Aorta (tissue), 5 donors: ENCODE data around the gene AGTR1. TPM values are rescaled to one million over a fixed set of nuclear protein-coding genes. Genes with fewer than 3 reads are reported as not detected.
"Not testable (repeated sequence)": the region's sequence is repeated elsewhere in the genome, so short reads cannot be mapped to it uniquely, and the experiment has no call there.

Experiments used
- ATAC-seq: fragments of 200-7000 bp; cut with Tn5 transposase; one replicate; pipeline ENCODE4 v1.9.1; 2022; ENCODE audit warnings: moderate library complexity; ENCODE audit not compliant: low FRiP score
- DNase-seq, 2 donors: peaks; one replicate each; pipeline ENCODE4 v3.0.0-alpha.2; 2020
- H3K27ac ChIP-seq, 2 donors: one replicate each; pipeline ENCODE4 v1.5.1; 2013; ENCODE audit warnings: low read length in 2 of 2, mild to moderate bottlenecking in 2 of 2, moderate library complexity in 2 of 2, control low read depth in 1 of 2, inconsistent platforms in 1 of 2, low read depth in 1 of 2
- H3K27me3 ChIP-seq, 2 donors: one replicate each; pipeline ENCODE4 v1.6.1; 2013; ENCODE audit warnings: control low read depth in 1 of 2, low read length in 1 of 2, mild to moderate bottlenecking in 1 of 2, moderate library complexity in 1 of 2; ENCODE audit not compliant: insufficient read depth in 2 of 2, control insufficient read depth in 1 of 2
- H3K36me3 ChIP-seq, 2 donors: one replicate each; pipeline ENCODE4 v1.6.1; 2013; ENCODE audit warnings: control low read depth in 1 of 2, low read length in 1 of 2, mild to moderate bottlenecking in 1 of 2; ENCODE audit not compliant: insufficient read depth in 2 of 2, control insufficient read depth in 1 of 2
- H3K4me1 ChIP-seq, 2 donors: one replicate each; pipeline ENCODE4 v1.6.1; 2013; ENCODE audit warnings: low read length in 2 of 2, control low read depth in 1 of 2, mild to moderate bottlenecking in 1 of 2, moderate library complexity in 1 of 2; ENCODE audit not compliant: insufficient read depth in 2 of 2, control insufficient read depth in 1 of 2
- H3K4me3 ChIP-seq, 2 donors: one replicate each; pipeline ENCODE4 v1.5.1; 2013; ENCODE audit warnings: low read length in 2 of 2, control low read depth in 1 of 2, mild to moderate bottlenecking in 1 of 2
- H3K9me3 ChIP-seq: one replicate; pipeline ENCODE4 v1.6.1; 2013; ENCODE audit warnings: mild to moderate bottlenecking, low read length; ENCODE audit not compliant: control insufficient read depth
- WGBS, 2 donors: extraction: QIAGEN DNeasy Blood & Tissue Kit; methylation state at CpG; one replicate each; pipeline ENCODE4 v1.1.7; 2013; 5-methylcytosine and 5-hydroxymethylcytosine counted together
- intact Hi-C, 2 donors: fragments of 100-400 bp; cut with DNase I; formaldehyde crosslinking; loops; one replicate each; pipeline versions ENCODE4 v1.14.2 to v1.15.0; 2022
- polyA plus RNA-seq, 2 donors: library from polyadenylated mRNA; stranded (reverse); fragments of 200-250 nt; gene quantifications; one replicate each; pipeline ENCODE4 v1.2.3, GENCODE V29; 2013
- total RNA-seq, 2 donors: library from RNA; stranded (reverse); fragmentation: NEBNext Ultra II Directional; extraction: Animal tissue kit (Norgen Biotek cat#: 25700); gene quantifications; one replicate each; pipeline ENCODE4 v1.2.1, GENCODE V29; 2021
- donor health status: healthy with polysubstance abuse.
- donor health status: Bipolar disorder and iron deficiency.
- donor health status: DM: no; HTN: no; CAD: no.
- donor health status: DM: no; HTN: no; CAD: no.
- donor health status: DM: yes; HTN: yes; CAD: no.

Gene AGTR1
- total and polyA plus RNA-seq, 4 donors: 0.38 to 8.5 (median 2.7) TPM

- DNase-seq, H3K9me3 ChIP-seq, H3K27ac ChIP-seq, H3K27me3 ChIP-seq, H3K4me1 ChIP-seq, ATAC-seq, H3K36me3 ChIP-seq, H3K4me3 ChIP-seq, intact Hi-C loops: not testable (repeated sequence)
- 91% methylated on average over 9 of the region's 9 CpGs for WGBS, 2 donors
These were observed 88.5 kb downstream of the AGTR1 start for GRCh38 chr3:148786159-148786558.

GRCh38 chr3:148789146-148789545, 91.4 kb downstream of the AGTR1 start:
- intact Hi-C loops: no loop called here
- Histone ChIP-seq H3K27ac (no peak overlapping the region), H3K27me3 (no peaks in the 10 kb centered on the region), H3K9me3 (peaks cover 1% of the 10 kb centered on the region), H3K36me3 (no peaks in the 10 kb centered on the region), H3K4me3 (no peak overlapping the region), H3K4me1 (no peaks in the 10 kb centered on the region)
- ATAC-seq: peak; percentile 29
- 15 to 22% methylated on average over 6 of the region's 6 CpGs for WGBS, 2 donors
- DNase-seq: no peak

- no peak overlapping the region for H3K4me3 ChIP-seq
These were observed 92.2 kb downstream of the AGTR1 start for GRCh38 chr3:148789906-148790305.

GRCh38 chr3:148790370-148790769, 92.7 kb downstream of the AGTR1 start:
- 91% methylated on average over 2 of the region's 2 CpGs for WGBS, 2 donors
- H3K4me1 ChIP-seq: no peaks in the 10 kb centered on the region
- no peak overlapping the region for H3K4me3 ChIP-seq
- ATAC-seq (peak; percentile 45), DNase-seq (no peak)
- H3K9me3 ChIP-seq: peaks cover 1% of the 10 kb centered on the region
- intact Hi-C loops: no loop called here
- no peaks in the 10 kb centered on the region for H3K36me3 ChIP-seq
- no peak overlapping the region for H3K27ac ChIP-seq
- no peaks in the 10 kb centered on the region for H3K27me3 ChIP-seq

More at GRCh38 chr3:148789906-148790305, 92.2 kb downstream of the AGTR1 start:
- Histone ChIP-seq H3K9me3 (peaks cover 1% of the 10 kb centered on the region), H3K27ac (no peak overlapping the region), H3K4me1 (no peaks in the 10 kb centered on the region), H3K36me3 (no peaks in the 10 kb centered on the region), H3K27me3 (no peaks in the 10 kb centered on the region)
- no peak for ATAC-seq
- 80 to 85% methylated on average over 2 of the region's 2 CpGs for WGBS, 2 donors
- intact Hi-C loops: no loop called here
- no peak for DNase-seq

GRCh38 chr3:148790851-148791735, 93.4 kb downstream of the AGTR1 start:
- H3K9me3 ChIP-seq: peaks cover 1% of the 10 kb centered on the region
- no peaks in the 10 kb centered on the region for H3K36me3 ChIP-seq
- intact Hi-C loops: no loop called here
- ATAC-seq: peak; percentile 84
- H3K27ac ChIP-seq: no peak overlapping the region
- DNase-seq: peak in 1 of 2 donors; percentile 67
- no peaks in the 10 kb centered on the region for H3K4me1 ChIP-seq
- H3K27me3 ChIP-seq: no peaks in the 10 kb centered on the region
- no peak overlapping the region for H3K4me3 ChIP-seq
- WGBS, 2 donors: 46 to 50% methylated on average over 6 of the region's 6 CpGs

GRCh38 chr3:148791920-148792319, 94.2 kb downstream of the AGTR1 start:
- no peak overlapping the region for H3K4me3 ChIP-seq
- no peaks in the 10 kb centered on the region for H3K9me3 ChIP-seq
- 98 to 99% methylated on average over 1 of the region's 1 CpG for WGBS, 2 donors
- H3K27me3 ChIP-seq: no peaks in the 10 kb centered on the region
- no peaks in the 10 kb centered on the region for H3K4me1 ChIP-seq
- intact Hi-C loops: no loop called here
- no peak overlapping the region for H3K27ac ChIP-seq
- H3K36me3 ChIP-seq: no peaks in the 10 kb centered on the region
- no peak for ATAC-seq
- DNase-seq: no peak

GRCh38 chr3:148792516-148792915, 94.8 kb downstream of the AGTR1 start:
- intact Hi-C loops: no loop called here
- Histone ChIP-seq H3K36me3 (no peaks in the 10 kb centered on the region), H3K9me3 (no peaks in the 10 kb centered on the region), H3K27me3 (no peaks in the 10 kb centered on the region), H3K4me3 (no peak overlapping the region), H3K27ac (no peak overlapping the region), H3K4me1 (no peaks in the 10 kb centered on the region)
- WGBS, 2 donors: 90 to 97% methylated on average over 1 of the region's 1 CpG
- DNase-seq (no peak), ATAC-seq (no peak)
